ENCODE results near the gene PIK3R6. TPM values are rescaled to one million over a fixed set of nuclear protein-coding genes. Genes with fewer than 3 reads are reported as not detected.

The PIK3R6 gene
- total RNA-seq, 2 donors from 2014 or later = 2.1 to 2.5 TPM

DNA sequence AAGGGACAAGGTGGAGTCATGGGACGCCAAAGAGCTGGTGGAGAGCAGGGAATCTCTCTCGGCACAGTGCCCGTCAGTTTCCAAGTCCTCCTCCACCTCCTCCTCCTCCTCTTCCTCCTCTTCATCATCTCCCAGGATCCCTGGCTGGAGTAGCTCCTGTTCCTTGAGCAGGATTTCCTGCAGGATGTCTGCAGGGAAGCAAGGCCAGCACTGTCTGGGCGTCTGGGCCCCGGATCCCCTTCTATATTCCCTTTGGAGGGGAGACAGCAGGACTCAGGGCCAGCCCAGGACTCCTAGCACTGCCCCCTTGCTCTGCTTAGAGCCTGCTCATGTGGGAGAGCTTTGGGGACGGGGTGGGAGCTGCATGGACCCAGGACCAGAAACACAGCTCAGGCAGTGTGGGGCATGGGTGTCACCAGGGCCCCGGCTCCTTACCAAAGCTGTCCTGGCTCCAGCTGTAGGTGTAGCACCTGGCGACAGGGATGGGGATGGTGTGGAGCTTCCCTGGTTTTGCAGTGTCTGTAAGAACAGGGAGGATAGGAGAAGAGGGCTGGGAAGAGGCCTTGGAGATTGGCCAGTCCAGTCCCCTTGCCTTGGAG is 21.3 kb upstream of the PIK3R6 start:
- Histone ChIP-seq H3K36me3 (ENCODE audit: control insufficient read depth, insufficient read depth, low read length) (no peaks in the 10 kb centered on the region), H3K4me1 (ENCODE audit: control insufficient read depth, insufficient read depth, low read length) (peaks cover 5% of the 10 kb centered on the region), H3K4me3 (ENCODE audit: low read length) (no peak overlapping the region), H3K9me3 (ENCODE audit: control insufficient read depth, low read length) (no peaks in the 10 kb centered on the region), H3K27me3 (ENCODE audit: control insufficient read depth, insufficient read depth, low read length, poor library complexity, severe bottlenecking) (no peaks in the 10 kb centered on the region), H3K9ac (ENCODE audit: extremely low read depth, low read length, poor library complexity, severe bottlenecking) (no peak overlapping the region), H3K27ac (ENCODE audit: low read depth, low read length) (no peak overlapping the region)
- H3K9me3 Mint-ChIP-seq = no peaks in the 10 kb centered on the region
- peaks cover 4% of the 10 kb centered on the region for H3K36me3 Mint-ChIP-seq (ENCODE audit: low read depth)
- TF ChIP-seq, protein P1, sequence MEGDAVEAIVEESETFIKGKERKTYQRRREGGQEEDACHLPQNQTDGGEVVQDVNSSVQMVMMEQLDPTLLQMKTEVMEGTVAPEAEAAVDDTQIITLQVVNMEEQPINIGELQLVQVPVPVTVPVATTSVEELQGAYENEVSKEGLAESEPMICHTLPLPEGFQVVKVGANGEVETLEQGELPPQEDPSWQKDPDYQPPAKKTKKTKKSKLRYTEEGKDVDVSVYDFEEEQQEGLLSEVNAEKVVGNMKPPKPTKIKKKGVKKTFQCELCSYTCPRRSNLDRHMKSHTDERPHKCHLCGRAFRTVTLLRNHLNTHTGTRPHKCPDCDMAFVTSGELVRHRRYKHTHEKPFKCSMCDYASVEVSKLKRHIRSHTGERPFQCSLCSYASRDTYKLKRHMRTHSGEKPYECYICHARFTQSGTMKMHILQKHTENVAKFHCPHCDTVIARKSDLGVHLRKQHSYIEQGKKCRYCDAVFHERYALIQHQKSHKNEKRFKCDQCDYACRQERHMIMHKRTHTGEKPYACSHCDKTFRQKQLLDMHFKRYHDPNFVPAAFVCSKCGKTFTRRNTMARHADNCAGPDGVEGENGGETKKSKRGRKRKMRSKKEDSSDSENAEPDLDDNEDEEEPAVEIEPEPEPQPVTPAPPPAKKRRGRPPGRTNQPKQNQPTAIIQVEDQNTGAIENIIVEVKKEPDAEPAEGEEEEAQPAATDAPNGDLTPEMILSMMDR (conservative IDR thresholded peaks at IDR 0.05) = no peak
- 71 to 89% methylated on average over 4 to 8 of the region's 8 CpGs for WGBS, 2 experiments (ENCODE audit: insufficient coverage in 1 of 2, insufficient read length in 1 of 2)
- peaks cover 13% of the 10 kb centered on the region for H3K4me1 Mint-ChIP-seq
- H3K27ac Mint-ChIP-seq = no peak overlapping the region
- no peak for DNase-seq
- peaks cover 2% of the 10 kb centered on the region for H3K27me3 Mint-ChIP-seq (ENCODE audit: insufficient read depth)
- no peak overlapping the region for H3K4me3 Mint-ChIP-seq

DNA sequence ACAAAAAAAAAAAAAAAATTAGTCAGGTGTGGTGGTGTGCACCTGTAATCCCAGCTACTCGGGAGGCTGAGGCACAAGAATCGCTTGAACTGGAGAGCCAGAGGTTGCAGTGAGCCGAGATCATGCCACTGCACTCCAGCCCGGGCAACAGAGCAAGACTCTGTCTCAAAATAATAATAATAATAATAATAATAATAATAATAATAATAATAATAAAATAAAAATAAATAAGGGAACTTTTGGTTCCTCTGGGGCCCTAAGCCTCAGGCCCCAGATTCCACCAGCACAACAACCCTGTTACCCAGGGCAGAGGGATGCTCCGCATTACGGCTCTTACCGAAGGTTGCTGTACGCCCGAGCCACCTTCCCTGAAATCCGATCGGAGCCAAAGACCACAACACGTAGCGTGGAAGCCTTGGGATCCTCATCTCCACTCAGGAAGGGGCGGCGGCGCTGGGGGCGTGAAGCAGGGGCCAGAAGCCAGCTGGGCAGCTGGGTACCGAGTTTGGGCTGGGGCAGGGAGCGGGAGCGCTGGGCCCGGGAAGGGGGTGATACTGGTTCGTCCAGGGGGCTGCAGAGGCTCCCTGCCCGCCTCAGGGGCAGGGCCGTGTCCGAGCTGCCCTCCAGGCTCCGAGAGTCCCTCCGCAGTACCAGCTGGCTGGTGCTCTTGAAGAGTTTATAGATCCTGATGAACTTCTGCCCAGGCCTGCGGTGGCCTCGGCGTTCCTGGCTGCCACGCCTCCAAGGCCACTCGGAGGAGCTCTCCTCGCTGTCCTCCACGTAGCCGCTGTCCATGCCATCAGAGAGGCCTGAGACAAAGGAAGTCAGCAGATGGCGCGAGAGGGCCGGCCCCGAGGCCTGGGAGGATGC is 20.6 kb upstream of the PIK3R6 start:
- no peak overlapping the region for H3K4me3 ChIP-seq (ENCODE audit: low read length)
- no peaks in the 10 kb centered on the region for H3K4me1 ChIP-seq (ENCODE audit: control insufficient read depth, insufficient read depth, low read length)
- peak; percentile 99 for DNase-seq
- no peaks in the 10 kb centered on the region for H3K27me3 ChIP-seq (ENCODE audit: control insufficient read depth, insufficient read depth, low read length, poor library complexity, severe bottlenecking)
- Mint-ChIP-seq H3K4me3 (no peak overlapping the region), H3K27ac (no peak overlapping the region), H3K4me1 (peaks cover 10% of the 10 kb centered on the region), H3K36me3 (ENCODE audit: low read depth) (peaks cover 8% of the 10 kb centered on the region), H3K27me3 (ENCODE audit: insufficient read depth) (peaks cover 2% of the 10 kb centered on the region), H3K9me3 (no peaks in the 10 kb centered on the region)
- H3K27ac ChIP-seq (ENCODE audit: low read depth, low read length) = no peak overlapping the region
- TF ChIP-seq, protein P1 (conservative IDR thresholded peaks at IDR 0.05) = peak; percentile 78
- no peaks in the 10 kb centered on the region for H3K36me3 ChIP-seq (ENCODE audit: control insufficient read depth, insufficient read depth, low read length)
- no peaks in the 10 kb centered on the region for H3K9me3 ChIP-seq (ENCODE audit: control insufficient read depth, low read length)
- no peak overlapping the region for H3K9ac ChIP-seq (ENCODE audit: extremely low read depth, low read length, poor library complexity, severe bottlenecking)
- 72 to 80% methylated on average over 29 to 38 of the region's 39 CpGs for WGBS, 2 experiments (ENCODE audit: insufficient coverage in 1 of 2, insufficient read length in 1 of 2)

DNA sequence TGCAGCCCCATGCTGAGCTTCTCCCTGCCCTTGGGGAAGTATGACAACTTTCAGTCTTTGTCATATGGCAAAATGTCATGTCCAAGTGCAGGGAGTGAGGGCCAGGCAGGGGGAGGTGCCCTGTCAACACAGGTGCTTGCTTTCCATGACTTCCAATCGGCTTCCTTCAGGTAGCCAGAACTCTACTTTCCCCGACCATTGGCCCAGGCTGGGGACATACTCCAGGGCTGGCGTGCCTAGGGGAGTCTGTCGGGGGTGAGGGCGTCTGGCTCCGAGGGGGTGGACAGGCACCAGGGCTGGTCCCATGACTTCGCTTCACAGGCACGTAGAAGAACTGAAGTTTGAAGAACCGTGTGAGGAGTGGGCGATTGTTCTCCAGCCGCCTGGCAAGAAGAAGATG is 19.8 kb upstream of the PIK3R6 start:
- H3K27me3 Mint-ChIP-seq (ENCODE audit: insufficient read depth) = peaks cover 3% of the 10 kb centered on the region
- H3K4me3 ChIP-seq (ENCODE audit: low read length) = no peak overlapping the region
- H3K27ac Mint-ChIP-seq = no peak overlapping the region
- no peaks in the 10 kb centered on the region for H3K9me3 Mint-ChIP-seq
- no peaks in the 10 kb centered on the region for H3K27me3 ChIP-seq (ENCODE audit: control insufficient read depth, insufficient read depth, low read length, poor library complexity, severe bottlenecking)
- H3K4me1 ChIP-seq (ENCODE audit: control insufficient read depth, insufficient read depth, low read length) = no peaks in the 10 kb centered on the region
- no peaks in the 10 kb centered on the region for H3K36me3 ChIP-seq (ENCODE audit: control insufficient read depth, insufficient read depth, low read length)
- H3K9me3 ChIP-seq (ENCODE audit: control insufficient read depth, low read length) = no peaks in the 10 kb centered on the region
- 95 to 96% methylated on average over 6 to 11 of the region's 11 CpGs for WGBS, 2 experiments (ENCODE audit: insufficient coverage in 1 of 2, insufficient read length in 1 of 2)
- peaks cover 8% of the 10 kb centered on the region for H3K36me3 Mint-ChIP-seq (ENCODE audit: low read depth)
- DNase-seq = peak; percentile 47
- TF ChIP-seq, protein P1 (conservative IDR thresholded peaks at IDR 0.05) = no peak
- H3K27ac ChIP-seq (ENCODE audit: low read depth, low read length) = no peak overlapping the region
- no peak overlapping the region for H3K4me3 Mint-ChIP-seq
- H3K4me1 Mint-ChIP-seq = peaks cover 4% of the 10 kb centered on the region
- no peak overlapping the region for H3K9ac ChIP-seq (ENCODE audit: extremely low read depth, low read length, poor library complexity, severe bottlenecking)
